Natural killer cell (primary cell): ENCODE results near the gene HSD3B1. TPM values are rescaled to one million over a fixed set of nuclear protein-coding genes. Genes with fewer than 3 reads are reported as not detected.

Experiments
- ATAC-seq, 3 donors: fragments of 150-1000 bp in 2 of 3; fragments of 200-7000 bp in 1 of 3; cut with Tn5 transposase; 1 replicate in 1 of 3; 2 replicates in 2 of 3; pipeline ENCODE4 v1.10.0; 2021; ENCODE audit warnings: mild to moderate bottlenecking in 2 of 3, moderate library complexity in 2 of 3
- DNase-seq, 2 donors: peaks; one replicate each; pipeline versions ENCODE4 v3.0.0 to v3.0.0-alpha.2; 2013 to 2021; ENCODE audit warnings: mixed read lengths in 1 of 2
- H3K27ac ChIP-seq: one replicate; pipeline ENCODE4 v1.5.1; 2013; ENCODE audit warnings: mild to moderate bottlenecking, low read length
- H3K27me3 ChIP-seq: one replicate; pipeline ENCODE4 v1.6.1; 2013; ENCODE audit warnings: low read length; ENCODE audit not compliant: control insufficient read depth, insufficient read depth
- H3K36me3 ChIP-seq: one replicate; pipeline ENCODE4 v1.6.1; 2013; ENCODE audit warnings: low read length; ENCODE audit not compliant: control insufficient read depth, insufficient read depth
- H3K4me1 ChIP-seq: one replicate; pipeline ENCODE4 v1.6.1; 2013; ENCODE audit warnings: low read length; ENCODE audit not compliant: control insufficient read depth, insufficient read depth
- H3K4me3 ChIP-seq: one replicate; pipeline ENCODE4 v1.5.1; 2013; ENCODE audit warnings: low read length
- H3K9me3 ChIP-seq: one replicate; pipeline ENCODE4 v1.6.1; 2013; ENCODE audit warnings: low read length; ENCODE audit not compliant: control insufficient read depth, insufficient read depth
- H3K27ac Mint-ChIP-seq, 2 donors: one replicate each; pipeline ENCODE4 v1.8.0; 2022; ENCODE audit warnings: mild to moderate bottlenecking in 2 of 2, mixed read lengths in 2 of 2, moderate library complexity in 1 of 2
- H3K27me3 Mint-ChIP-seq, 2 donors: one replicate each; pipeline ENCODE4 v1.8.0; 2022; ENCODE audit warnings: low read depth in 2 of 2, mixed read lengths in 2 of 2
- H3K36me3 Mint-ChIP-seq: one replicate; pipeline ENCODE4 v1.8.0; 2022; ENCODE audit warnings: mixed read lengths
- H3K4me1 Mint-ChIP-seq, 2 donors: one replicate each; pipeline ENCODE4 v1.8.0; 2022; ENCODE audit warnings: mixed read lengths in 2 of 2
- H3K4me3 Mint-ChIP-seq: one replicate; pipeline ENCODE4 v1.8.0; 2022; ENCODE audit warnings: mild to moderate bottlenecking, moderate library complexity, mixed read lengths
- H3K9me3 Mint-ChIP-seq, 2 donors: one replicate each; pipeline ENCODE4 v1.8.0; 2022; ENCODE audit warnings: mixed read lengths in 2 of 2
- WGBS: methylation state at CpG from one replicate; pipeline ENCODE4 v1.1.7; 2013; ENCODE audit warnings: missing lambda C conversion rate; ENCODE audit not compliant: insufficient coverage; 5-methylcytosine and 5-hydroxymethylcytosine counted together
- intact Hi-C: fragments of 100-400 bp; cut with micrococcal nuclease; formaldehyde crosslinking; loops from one replicate; pipeline ENCODE4 v1.14.2; 2022
- total RNA-seq, 4 donors: library from RNA; stranded (reverse); fragments of 120-200 nt in 1 of 4; gene quantifications; one replicate each; pipeline versions ENCODE4 v1.2.3 to v1.2.4, GENCODE V29; 2013 to 2022
- TF ChIP-seq, protein P1 (sequence below): fragments of 200-600 bp; IDR thresholded peaks from one replicate; pipeline ENCODE4 v1.8.0; 2022; ENCODE audit warnings: antibody characterized with exemption

The HSD3B1 gene
- not detected for total RNA-seq
- total RNA-seq (2013), result not detected

DNA sequence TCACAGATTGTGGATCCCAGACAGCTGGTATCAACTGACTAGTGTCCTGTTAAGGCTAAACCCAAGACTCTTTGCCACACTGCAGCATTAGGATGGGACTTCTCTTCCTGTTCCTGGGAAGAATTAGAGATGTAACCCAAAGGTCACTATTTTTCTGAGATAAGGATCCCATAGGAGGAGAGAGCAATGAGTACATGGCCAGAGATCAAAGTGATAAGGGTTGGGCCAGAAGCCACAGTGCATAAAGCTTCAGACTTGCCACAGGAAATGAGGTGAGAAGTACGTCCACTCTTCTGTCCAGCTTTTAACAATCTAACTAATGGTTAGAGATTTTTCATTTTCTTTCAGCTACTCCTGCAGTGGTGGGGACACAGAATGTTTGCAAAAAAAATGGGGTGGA is at the start of gene HSD3B1:
Gene HSD3B1, plus strand, starts transcription at position 270 of the 400 bp plus-strand sequence. CDS start 267 bp downstream, outside the sequence.
- H3K4me3 Mint-ChIP-seq, result no peak within 1 kb of the TSS
- H3K9me3 ChIP-seq, result no peaks in the 10 kb centered on the region
- no peaks in the 10 kb centered on the region for H3K4me1 ChIP-seq
- H3K4me3 ChIP-seq, result no peak within 1 kb of the TSS
- H3K27me3 Mint-ChIP-seq, result no peaks in the 10 kb centered on the region
- intact Hi-C loops, result no loop called here
- no peaks in the 10 kb centered on the region for H3K9me3 Mint-ChIP-seq
- no peaks in the 10 kb centered on the region for H3K36me3 ChIP-seq
- ATAC-seq (no peak), DNase-seq (no peak)
- H3K27me3 ChIP-seq, result no peaks in the 10 kb centered on the region
- TF ChIP-seq, protein P1, sequence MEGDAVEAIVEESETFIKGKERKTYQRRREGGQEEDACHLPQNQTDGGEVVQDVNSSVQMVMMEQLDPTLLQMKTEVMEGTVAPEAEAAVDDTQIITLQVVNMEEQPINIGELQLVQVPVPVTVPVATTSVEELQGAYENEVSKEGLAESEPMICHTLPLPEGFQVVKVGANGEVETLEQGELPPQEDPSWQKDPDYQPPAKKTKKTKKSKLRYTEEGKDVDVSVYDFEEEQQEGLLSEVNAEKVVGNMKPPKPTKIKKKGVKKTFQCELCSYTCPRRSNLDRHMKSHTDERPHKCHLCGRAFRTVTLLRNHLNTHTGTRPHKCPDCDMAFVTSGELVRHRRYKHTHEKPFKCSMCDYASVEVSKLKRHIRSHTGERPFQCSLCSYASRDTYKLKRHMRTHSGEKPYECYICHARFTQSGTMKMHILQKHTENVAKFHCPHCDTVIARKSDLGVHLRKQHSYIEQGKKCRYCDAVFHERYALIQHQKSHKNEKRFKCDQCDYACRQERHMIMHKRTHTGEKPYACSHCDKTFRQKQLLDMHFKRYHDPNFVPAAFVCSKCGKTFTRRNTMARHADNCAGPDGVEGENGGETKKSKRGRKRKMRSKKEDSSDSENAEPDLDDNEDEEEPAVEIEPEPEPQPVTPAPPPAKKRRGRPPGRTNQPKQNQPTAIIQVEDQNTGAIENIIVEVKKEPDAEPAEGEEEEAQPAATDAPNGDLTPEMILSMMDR, result no peak
- H3K4me1 Mint-ChIP-seq, result no peaks in the 10 kb centered on the region
- WGBS, result 20% methylated on average over 1 of the region's 1 CpG
- H3K36me3 Mint-ChIP-seq, result no peaks in the 10 kb centered on the region
- H3K27ac ChIP-seq, result no peak within 1 kb of the TSS
- H3K27ac Mint-ChIP-seq, result no peak within 1 kb of the TSS

DNA sequence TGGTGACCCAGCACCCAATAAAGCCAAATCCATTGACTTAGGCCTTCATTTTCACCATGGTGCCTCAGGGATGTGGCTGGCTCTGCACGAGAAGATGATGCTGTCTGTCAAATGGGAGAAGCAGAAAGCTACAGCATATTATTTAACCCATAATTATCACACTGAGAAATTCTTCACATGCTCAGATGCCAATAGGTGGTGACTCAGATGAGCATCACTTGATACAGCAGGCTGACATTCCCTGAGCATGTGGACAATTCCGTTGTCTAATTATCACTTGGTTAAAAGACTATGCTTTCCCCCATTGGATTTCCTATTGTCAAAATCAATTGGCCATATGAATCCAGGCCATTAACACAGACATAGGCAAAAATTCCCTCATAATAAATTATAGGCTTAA is 44.0 kb upstream of the HSD3B1 start:
- no peak for DNase-seq
- no peak overlapping the region for H3K27ac ChIP-seq
- WGBS, result 78% methylated on average over 2 of the region's 2 CpGs
- no peaks in the 10 kb centered on the region for H3K27me3 ChIP-seq
- H3K36me3 ChIP-seq, result no peaks in the 10 kb centered on the region
- ATAC-seq, result no peak
- Mint-ChIP-seq H3K27me3 (peaks cover 0 to 3% of the 10 kb centered on the region in 2 donors), H3K27ac (no peak overlapping the region), H3K4me3 (no peak overlapping the region), H3K4me1 (no peaks in the 10 kb centered on the region), H3K36me3 (no peaks in the 10 kb centered on the region), H3K9me3 (peaks cover 2 to 5% of the 10 kb centered on the region in 2 donors)
- H3K4me1 ChIP-seq, result no peaks in the 10 kb centered on the region
- no peak overlapping the region for H3K4me3 ChIP-seq
- TF ChIP-seq, protein P1, result no peak
- peaks cover 2% of the 10 kb centered on the region for H3K9me3 ChIP-seq
- intact Hi-C loops, result no loop called here

GRCh38 chr1:119463569-119463968 is 43.4 kb upstream of the HSD3B1 start:
- no peaks in the 10 kb centered on the region for H3K4me1 Mint-ChIP-seq
- Histone ChIP-seq H3K27me3 (no peaks in the 10 kb centered on the region), H3K4me1 (no peaks in the 10 kb centered on the region), H3K27ac (no peak overlapping the region), H3K4me3 (no peak overlapping the region), H3K36me3 (no peaks in the 10 kb centered on the region), H3K9me3 (peaks cover 2% of the 10 kb centered on the region)
- TF ChIP-seq, protein P1, result no peak
- DNase-seq (no peak), ATAC-seq (no peak)
- no peak overlapping the region for H3K4me3 Mint-ChIP-seq
- intact Hi-C loops, result no loop called here
- peaks cover 0 to 3% of the 10 kb centered on the region in 2 donors for H3K27me3 Mint-ChIP-seq
- H3K9me3 Mint-ChIP-seq, result peaks cover 2 to 5% of the 10 kb centered on the region in 2 donors
- WGBS, result 69% methylated on average over 1 of the region's 2 CpGs
- H3K36me3 Mint-ChIP-seq, result no peaks in the 10 kb centered on the region
- H3K27ac Mint-ChIP-seq, result no peak overlapping the region

GRCh38 chr1:119466445-119466844 is 40.6 kb upstream of the HSD3B1 start:
- H3K27me3 Mint-ChIP-seq, result peaks cover 0 to 3% of the 10 kb centered on the region in 2 donors
- Histone ChIP-seq H3K27ac (no peak overlapping the region), H3K9me3 (peaks cover 2% of the 10 kb centered on the region), H3K4me3 (no peak overlapping the region), H3K36me3 (no peaks in the 10 kb centered on the region), H3K4me1 (no peaks in the 10 kb centered on the region), H3K27me3 (no peaks in the 10 kb centered on the region)
- H3K27ac Mint-ChIP-seq, result no peak overlapping the region
- TF ChIP-seq, protein P1, result no peak
- H3K9me3 Mint-ChIP-seq, result peaks cover 0 to 3% of the 10 kb centered on the region in 2 donors
- H3K4me3 Mint-ChIP-seq, result no peak overlapping the region
- DNase-seq (no peak), ATAC-seq (no peak)
- WGBS, result 73% methylated on average over 2 of the region's 2 CpGs
- no peaks in the 10 kb centered on the region for H3K4me1 Mint-ChIP-seq
- H3K36me3 Mint-ChIP-seq, result no peaks in the 10 kb centered on the region
- intact Hi-C loops, result no loop called here
